PC-9 (cell line): Measurements from ENCODE around the gene MGAT3. TPM values are rescaled to one million over a fixed set of nuclear protein-coding genes. Genes with fewer than 3 reads are reported as not detected.

ENCODE experiments used
- BruUV-seq: library from RNA; stranded (reverse); fragments of 400-500 nt; replicated peaks from 2 replicates; lab custom pipeline; 2021; lab: Mats Ljungman, UMichigan
- CTCF ChIA-PET: fragments of 300-600 bp; sonication (Branson Sonifier 250); formaldehyde crosslinking; loops from one replicate; lab custom pipeline; 2022; ENCODE audit warnings: antibody characterized with exemption; lab: Charles Lee
- POLR2A ChIA-PET: fragments of 300-600 bp; sonication (Branson Sonifier 250); formaldehyde crosslinking; loops from one replicate; lab custom pipeline; 2022; ENCODE audit warnings: antibody characterized with exemption; ENCODE audit not compliant: unreplicated experiment; lab: Charles Lee
- DNase-seq, 2 experiments: peaks; one replicate each; pipeline versions ENCODE4 v3.0.0 to v3.0.0-alpha.2; 2015 to 2022; ENCODE audit warnings: mixed read lengths in 1 of 2
- H2AFZ ChIP-seq: fragments of 200-600 bp; sonication (generic); 2 replicates; pipeline ENCODE4 v1.8.1; 2017; ENCODE audit warnings: antibody characterized with exemption
- H3F3A ChIP-seq: fragments of 200-600 bp; sonication (generic); 2 replicates; pipeline ENCODE4 v1.8.1; 2017; ENCODE audit warnings: antibody characterized with exemption, mild to moderate bottlenecking, low read depth; ENCODE audit not compliant: insufficient read depth
- H3K27ac ChIP-seq: fragments of 200-600 bp; sonication (generic); 2 replicates; pipeline ENCODE4 v1.6.1; 2016; ENCODE audit warnings: mixed run types
- H3K27me3 ChIP-seq: fragments of 200-600 bp; sonication (generic); 2 replicates; pipeline ENCODE4 v1.6.1; 2016; ENCODE audit warnings: low read depth, mixed run types; ENCODE audit not compliant: insufficient read depth
- H3K36me3 ChIP-seq: fragments of 200-600 bp; sonication (generic); 2 replicates; pipeline ENCODE4 v1.6.1; 2016; ENCODE audit warnings: low read depth, mixed run types
- H3K4me1 ChIP-seq: fragments of 200-600 bp; sonication (generic); replicated peaks from 2 replicates; pipeline ENCODE4 v1.6.1; 2016; ENCODE audit warnings: mixed run types; ENCODE audit not compliant: insufficient read depth
- H3K4me2 ChIP-seq: fragments of 200-600 bp; sonication (generic); 2 replicates; pipeline ENCODE4 v1.6.1; 2017; ENCODE audit warnings: mixed run types
- H3K4me3 ChIP-seq: fragments of 200-600 bp; sonication (generic); 2 replicates; pipeline ENCODE4 v1.6.1; 2016; ENCODE audit warnings: mixed run types
- H3K79me2 ChIP-seq: fragments of 200-600 bp; sonication (generic); 2 replicates; pipeline ENCODE4 v1.6.1; 2017; ENCODE audit warnings: low read depth, mixed run types
- H3K9me2 ChIP-seq: fragments of 200-600 bp; sonication (generic); 2 replicates; pipeline ENCODE4 v1.8.1; 2017; ENCODE audit warnings: mild to moderate bottlenecking; ENCODE audit not compliant: insufficient read depth
- H3K9me3 ChIP-seq: fragments of 200-600 bp; sonication (generic); 2 replicates; pipeline ENCODE4 v1.8.1; 2016; ENCODE audit warnings: low read depth; ENCODE audit not compliant: insufficient read depth
- H4K20me1 ChIP-seq: fragments of 200-600 bp; sonication (generic); 2 replicates; pipeline ENCODE4 v1.8.1; 2017; ENCODE audit not compliant: insufficient read depth
- CTCF ChIP-seq: fragments of 200-600 bp; sonication (generic); conservative IDR thresholded peaks from 2 replicates; pipeline ENCODE4 v1.6.1; 2017; ENCODE audit warnings: mixed run types, antibody characterized with exemption, mild to moderate bottlenecking, moderate library complexity
- EZH2 ChIP-seq: fragments of 200-600 bp; sonication (generic); IDR thresholded peaks from 2 replicates; pipeline ENCODE4 v1.8.0; 2017; ENCODE audit warnings: antibody characterized with exemption, low read depth
- intact Hi-C: fragments of 100-400 bp; cut with micrococcal nuclease; formaldehyde crosslinking; loops from one replicate; pipeline ENCODE4 v1.10.0; 2022; ENCODE audit not compliant: unreplicated experiment
- total RNA-seq: library from RNA; stranded (reverse); gene quantifications from 2 replicates; pipeline ENCODE4 v1.2.3, GENCODE V29; 2021

Gene MGAT3
- total RNA-seq, 1 experiment from 2014 or later: not detected

GRCh38 chr22:39444247-39444800 is 12.5 kb upstream of the MGAT3 start:
- POLR2A ChIA-PET: no interaction called here

GRCh38 chr22:39444937-39445465 is 11.8 kb upstream of the MGAT3 start:
- H3K27ac ChIP-seq: no peak overlapping the region
- BruUV-seq: no TSS peak
- no peaks in the 10 kb centered on the region for H3K36me3 ChIP-seq
- ChIA-PET CTCF (no interaction called here), POLR2A (no interaction called here)
- no peak overlapping the region for H3K4me3 ChIP-seq
- no peaks in the 10 kb centered on the region for H4K20me1 ChIP-seq
- intact Hi-C loops: no loop called here
- H3K4me2 ChIP-seq: no peak overlapping the region
- H3F3A ChIP-seq: no peaks in the 10 kb centered on the region
- H3K4me1 ChIP-seq: peaks cover 18% of the 10 kb centered on the region
- no peaks in the 10 kb centered on the region for H3K79me2 ChIP-seq
- DNase-seq: no peak
- no peak for TF ChIP-seq CTCF
- H3K9me2 ChIP-seq: no peaks in the 10 kb centered on the region
- no peaks in the 10 kb centered on the region for H3K27me3 ChIP-seq
- no peaks in the 10 kb centered on the region for H3K9me3 ChIP-seq
- H2AFZ ChIP-seq: no peak overlapping the region

More at GRCh38 chr22:39444247-39444800, 12.5 kb upstream of the MGAT3 start:
- H3K9me3 ChIP-seq: no peaks in the 10 kb centered on the region
- H3K9me2 ChIP-seq: no peaks in the 10 kb centered on the region
- H3K36me3 ChIP-seq: no peaks in the 10 kb centered on the region
- H3K27me3 ChIP-seq: no peaks in the 10 kb centered on the region
- H3K4me3 ChIP-seq: no peak overlapping the region
- H3K4me1 ChIP-seq: peaks cover 17% of the 10 kb centered on the region
- no peak for DNase-seq
- H2AFZ ChIP-seq: no peak overlapping the region
- no peaks in the 10 kb centered on the region for H4K20me1 ChIP-seq
- intact Hi-C loops: no loop called here
- no peaks in the 10 kb centered on the region for H3K79me2 ChIP-seq
- BruUV-seq: no TSS peak
- H3F3A ChIP-seq: no peaks in the 10 kb centered on the region
- no peak overlapping the region for H3K4me2 ChIP-seq
- CTCF ChIA-PET: interaction anchor here (0.5 kb wide), 1 partner anchor 18 kb away, joined by 3 read pairs; no protein-coding TSS in a partner anchor
- TF ChIP-seq CTCF (no peak), EZH2 (no peak)
- no peak overlapping the region for H3K27ac ChIP-seq

GRCh38 chr22:39445678-39446077 is 11.1 kb upstream of the MGAT3 start:
- CTCF ChIA-PET: no interaction called here
- intact Hi-C loops: no loop called here

More at GRCh38 chr22:39445678-39446077, 11.1 kb upstream of the MGAT3 start:
- H3K79me2 ChIP-seq: no peaks in the 10 kb centered on the region
- H3K9me2 ChIP-seq: no peaks in the 10 kb centered on the region
- H3K9me3 ChIP-seq: no peaks in the 10 kb centered on the region
- H3K4me1 ChIP-seq: peaks cover 18% of the 10 kb centered on the region
- no peak for TF ChIP-seq EZH2
- BruUV-seq: no TSS peak
- H3F3A ChIP-seq: no peaks in the 10 kb centered on the region
- POLR2A ChIA-PET: interaction anchor here (0.5 kb wide), 1 partner anchor 805 kb away, joined by 3 read pairs; no protein-coding TSS in a partner anchor
- no peak overlapping the region for H3K27ac ChIP-seq
- H2AFZ ChIP-seq: no peak overlapping the region
- no peaks in the 10 kb centered on the region for H3K27me3 ChIP-seq
- H3K4me3 ChIP-seq: no peak overlapping the region
- no peaks in the 10 kb centered on the region for H3K36me3 ChIP-seq
- no peak overlapping the region for H3K4me2 ChIP-seq
- no peaks in the 10 kb centered on the region for H4K20me1 ChIP-seq
- no peak for DNase-seq
